SJCRH30 (cell line): Measurements from ENCODE around the gene THSD7B. TPM values are rescaled to one million over a fixed set of nuclear protein-coding genes. Genes with fewer than 3 reads are reported as not detected.
"Not testable (repeated sequence)": the region's sequence is repeated elsewhere in the genome, so short reads cannot be mapped to it uniquely, and the experiment has no call there.

Source experiments
- DNase-seq, 2 experiments: peaks; one replicate each; pipeline ENCODE4 v3.0.0-alpha.2; 2015 to 2020
- H3K27ac ChIP-seq: fragments of 250-450 bp; sonication (Bioruptor Pico); 2 replicates; pipeline ENCODE4 v1.5.1; 2020; ENCODE audit warnings: mild to moderate bottlenecking, moderate library complexity
- H3K27me3 ChIP-seq: fragments of 250-450 bp; sonication (Bioruptor Pico); 2 replicates; pipeline ENCODE4 v1.5.1; 2020; ENCODE audit warnings: mild to moderate bottlenecking, moderate library complexity
- H3K36me3 ChIP-seq: fragments of 250-450 bp; sonication (Bioruptor Pico); 2 replicates; pipeline ENCODE4 v1.5.1; 2020; ENCODE audit warnings: mild to moderate bottlenecking, moderate library complexity
- H3K4me1 ChIP-seq: fragments of 250-450 bp; sonication (Bioruptor Pico); 2 replicates; pipeline ENCODE4 v1.5.1; 2020; ENCODE audit warnings: mild to moderate bottlenecking, moderate library complexity
- H3K4me3 ChIP-seq: fragments of 250-450 bp; sonication (Bioruptor Pico); 2 replicates; pipeline ENCODE4 v1.5.1; 2020; ENCODE audit warnings: mild to moderate bottlenecking, moderate library complexity
- H3K9me3 ChIP-seq: fragments of 250-450 bp; sonication (Bioruptor Pico); replicated peaks from 2 replicates; pipeline ENCODE4 v1.5.1; 2020; ENCODE audit warnings: mild to moderate bottlenecking, moderate library complexity
- total RNA-seq: library from RNA; depleted of rRNA; stranded (reverse); fragments of >200 nt; shearing (Covaris generic); gene quantifications from 2 replicates; pipeline ENCODE4 v1.2.3, GENCODE V29; 2014; rRNA removed

The THSD7B gene, protein sequence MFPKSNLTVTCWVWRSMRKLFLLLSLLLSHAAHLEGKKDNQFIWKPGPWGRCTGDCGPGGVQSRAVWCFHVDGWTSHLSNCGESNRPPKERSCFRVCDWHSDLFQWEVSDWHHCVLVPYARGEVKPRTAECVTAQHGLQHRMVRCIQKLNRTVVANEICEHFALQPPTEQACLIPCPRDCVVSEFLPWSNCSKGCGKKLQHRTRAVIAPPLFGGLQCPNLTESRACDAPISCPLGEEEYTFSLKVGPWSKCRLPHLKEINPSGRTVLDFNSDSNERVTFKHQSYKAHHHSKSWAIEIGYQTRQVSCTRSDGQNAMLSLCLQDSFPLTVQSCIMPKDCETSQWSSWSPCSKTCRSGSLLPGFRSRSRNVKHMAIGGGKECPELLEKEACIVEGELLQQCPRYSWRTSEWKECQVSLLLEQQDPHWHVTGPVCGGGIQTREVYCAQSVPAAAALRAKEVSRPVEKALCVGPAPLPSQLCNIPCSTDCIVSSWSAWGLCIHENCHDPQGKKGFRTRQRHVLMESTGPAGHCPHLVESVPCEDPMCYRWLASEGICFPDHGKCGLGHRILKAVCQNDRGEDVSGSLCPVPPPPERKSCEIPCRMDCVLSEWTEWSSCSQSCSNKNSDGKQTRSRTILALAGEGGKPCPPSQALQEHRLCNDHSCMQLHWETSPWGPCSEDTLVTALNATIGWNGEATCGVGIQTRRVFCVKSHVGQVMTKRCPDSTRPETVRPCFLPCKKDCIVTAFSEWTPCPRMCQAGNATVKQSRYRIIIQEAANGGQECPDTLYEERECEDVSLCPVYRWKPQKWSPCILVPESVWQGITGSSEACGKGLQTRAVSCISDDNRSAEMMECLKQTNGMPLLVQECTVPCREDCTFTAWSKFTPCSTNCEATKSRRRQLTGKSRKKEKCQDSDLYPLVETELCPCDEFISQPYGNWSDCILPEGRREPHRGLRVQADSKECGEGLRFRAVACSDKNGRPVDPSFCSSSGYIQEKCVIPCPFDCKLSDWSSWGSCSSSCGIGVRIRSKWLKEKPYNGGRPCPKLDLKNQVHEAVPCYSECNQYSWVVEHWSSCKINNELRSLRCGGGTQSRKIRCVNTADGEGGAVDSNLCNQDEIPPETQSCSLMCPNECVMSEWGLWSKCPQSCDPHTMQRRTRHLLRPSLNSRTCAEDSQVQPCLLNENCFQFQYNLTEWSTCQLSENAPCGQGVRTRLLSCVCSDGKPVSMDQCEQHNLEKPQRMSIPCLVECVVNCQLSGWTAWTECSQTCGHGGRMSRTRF (N-terminal part only)
- 0.18 and 0.25 TPM in 2 replicates for total RNA-seq

DNA sequence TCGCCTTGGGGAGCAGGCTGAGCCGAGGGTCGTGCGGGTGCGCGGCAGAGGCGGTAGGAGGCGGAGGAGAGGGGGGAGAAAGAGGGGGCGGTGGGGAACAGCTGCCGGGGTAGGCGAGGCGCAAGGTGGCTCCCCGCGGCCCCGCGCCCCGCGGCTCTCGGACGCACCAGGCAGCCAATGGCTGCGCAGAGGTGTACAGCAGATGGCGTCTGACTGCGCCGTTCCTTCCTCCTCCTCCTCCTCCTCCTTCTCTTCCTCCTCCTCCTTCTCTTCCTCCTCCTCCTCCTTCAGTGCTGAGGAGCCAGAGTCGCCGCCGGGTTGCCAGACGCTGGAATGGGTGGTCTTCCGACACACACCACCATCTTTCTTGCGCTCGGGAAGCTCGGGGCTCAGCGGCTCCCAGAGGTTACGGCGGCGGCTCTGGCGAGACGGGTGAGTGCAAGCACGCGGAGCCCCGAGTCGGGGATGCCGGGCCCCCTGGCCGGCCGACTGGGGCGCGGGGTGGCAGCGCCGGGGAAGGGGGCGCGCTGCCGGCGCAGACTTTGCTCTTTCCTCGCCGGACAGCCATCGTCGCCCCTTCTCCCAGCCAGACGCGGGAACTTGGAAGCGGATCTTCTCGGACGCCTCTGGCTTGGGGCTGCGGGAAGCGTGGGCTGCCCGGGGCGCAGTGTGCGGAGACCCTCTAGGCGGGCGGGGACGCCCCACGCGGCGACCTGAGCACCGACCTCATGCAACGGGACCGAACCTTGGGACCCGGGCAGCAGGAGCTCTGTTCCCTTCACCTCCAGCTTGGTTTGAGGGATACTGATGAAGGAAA, at the start of gene THSD7B:
Gene THSD7B (plus strand): TSS at position 290 of the 817 bp plus-strand sequence. CDS start 116,634 bp downstream, outside the sequence.
- no peaks in the 10 kb centered on the region; the same call in 1 of the 2 replicates for H3K27me3 ChIP-seq
- no peak within 1 kb of the TSS for H3K27ac ChIP-seq
- H3K36me3 ChIP-seq = no peaks in the 10 kb centered on the region
- H3K4me1 ChIP-seq = no peaks in the 10 kb centered on the region
- no peak for DNase-seq
- H3K4me3 ChIP-seq = no peak within 1 kb of the TSS
- no peaks in the 10 kb centered on the region for H3K9me3 ChIP-seq

DNA sequence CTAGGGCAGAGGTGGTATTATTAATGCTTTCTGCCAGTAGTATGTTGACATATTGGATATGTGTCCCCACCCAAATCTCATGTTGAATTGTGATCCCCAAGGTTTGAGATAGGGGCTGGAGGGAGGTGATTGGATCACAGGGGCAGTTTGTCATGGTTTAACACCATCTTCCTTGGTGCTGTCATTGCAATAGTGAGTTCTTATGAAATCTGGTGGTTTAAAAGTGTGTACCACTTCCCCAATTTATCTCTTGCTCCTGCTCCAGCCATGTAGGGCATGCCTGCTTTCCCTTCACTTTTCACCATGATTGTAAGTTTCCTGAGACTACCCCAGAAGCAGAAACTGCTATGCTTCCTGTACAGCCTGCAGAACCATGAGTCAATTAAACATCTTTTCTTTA, 47.1 kb upstream of the THSD7B start:
- no peaks in the 10 kb centered on the region for H3K27me3 ChIP-seq
- no peaks in the 10 kb centered on the region for H3K9me3 ChIP-seq

DNA sequence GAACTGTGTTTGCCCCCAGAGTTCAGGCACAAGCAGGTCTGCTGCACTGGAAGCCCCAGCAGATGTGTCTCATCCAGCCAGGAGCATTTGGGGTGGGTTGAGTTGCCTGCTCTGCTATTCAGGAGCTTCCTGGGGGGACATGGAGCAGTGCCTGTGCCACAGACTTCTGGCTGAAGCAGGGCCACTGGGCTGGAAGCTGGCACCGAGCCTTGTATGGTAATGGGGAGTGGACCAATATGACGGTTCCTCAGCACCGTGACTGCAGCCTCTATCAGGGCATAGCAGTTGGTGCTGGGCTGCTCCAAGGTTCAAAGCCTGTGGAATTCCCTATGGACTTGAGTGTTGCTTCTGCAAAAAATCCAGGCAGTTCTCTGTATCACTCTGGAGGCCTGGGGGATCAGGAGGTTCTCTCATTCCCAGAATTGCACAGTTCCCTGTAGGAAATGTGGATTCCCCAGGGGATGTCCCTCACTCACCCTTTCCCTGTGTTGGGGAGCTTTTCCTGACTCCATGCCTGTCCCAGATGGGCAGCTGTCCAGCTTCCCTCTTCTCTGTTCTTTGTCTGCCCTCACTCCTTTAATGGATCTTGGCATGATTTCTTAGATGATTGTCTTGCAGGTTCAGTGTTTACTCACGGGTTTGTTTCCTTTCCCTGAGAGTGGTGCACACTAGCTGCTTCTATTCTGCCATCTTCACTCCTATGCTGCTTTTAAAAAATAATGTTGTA, 37.2 kb upstream of the THSD7B start:
- Histone ChIP-seq H3K27me3 (no peaks in the 10 kb centered on the region), H3K36me3 (no peaks in the 10 kb centered on the region), H3K27ac (no peak overlapping the region), H3K4me1 (no peaks in the 10 kb centered on the region), H3K9me3 (no peaks in the 10 kb centered on the region), H3K4me3 (no peak overlapping the region)
- DNase-seq = no peak

More for the DNA sequence above, 47.1 kb upstream of the THSD7B start:
- no peak for DNase-seq
- Histone ChIP-seq H3K4me3 (no peak overlapping the region), H3K27ac (no peak overlapping the region), H3K36me3 (no peaks in the 10 kb centered on the region), H3K4me1 (no peaks in the 10 kb centered on the region)

DNA sequence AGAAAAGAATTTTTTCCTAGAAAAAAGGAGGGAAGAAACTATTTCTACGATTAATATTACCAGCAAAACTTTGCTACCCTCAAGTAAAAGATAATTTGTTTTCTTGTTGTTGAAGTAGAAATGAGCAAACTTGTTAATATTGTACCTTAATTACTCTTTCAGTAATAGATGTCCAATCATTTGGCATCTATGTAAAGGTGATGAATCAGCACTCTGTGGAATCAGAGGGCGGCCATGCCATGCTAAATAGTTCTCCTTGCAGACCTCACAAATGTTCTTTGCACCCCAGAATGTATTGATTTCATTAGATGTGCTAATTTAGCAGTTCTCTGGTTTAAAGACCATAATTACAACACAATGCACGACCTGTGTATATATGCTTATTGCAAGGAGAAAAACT, 29.1 kb upstream of the THSD7B start:
- no peak for DNase-seq
- H3K27me3 ChIP-seq = no peaks in the 10 kb centered on the region
- no peaks in the 10 kb centered on the region for H3K4me1 ChIP-seq
- H3K9me3 ChIP-seq = no peaks in the 10 kb centered on the region
- no peak overlapping the region for H3K27ac ChIP-seq
- H3K36me3 ChIP-seq = no peaks in the 10 kb centered on the region
- no peak overlapping the region for H3K4me3 ChIP-seq

DNA sequence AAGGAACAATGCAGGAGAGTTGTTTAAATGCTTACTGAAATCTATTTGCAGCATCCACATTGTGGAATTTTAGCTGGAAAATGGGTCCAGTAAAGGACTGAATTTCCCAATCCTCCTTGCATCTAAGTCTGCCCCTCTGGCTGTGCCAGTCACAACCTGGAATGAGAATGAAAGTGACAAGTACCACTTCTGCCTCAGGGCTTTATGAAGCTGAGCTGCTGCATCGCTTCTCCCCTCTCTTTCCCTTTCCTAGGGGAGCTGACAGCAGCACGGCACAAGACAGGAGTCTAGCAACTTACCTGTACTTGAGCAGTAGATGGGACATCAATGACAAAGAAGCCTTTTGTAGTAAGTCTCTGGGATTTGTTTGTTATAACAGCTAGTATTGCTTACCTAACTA, 27.3 kb upstream of the THSD7B start:
- H3K36me3 ChIP-seq = no peaks in the 10 kb centered on the region
- H3K27ac ChIP-seq = no peak overlapping the region
- no peak for DNase-seq
- no peaks in the 10 kb centered on the region for H3K9me3 ChIP-seq
- no peaks in the 10 kb centered on the region for H3K4me1 ChIP-seq
- no peak overlapping the region for H3K4me3 ChIP-seq
- no peaks in the 10 kb centered on the region for H3K27me3 ChIP-seq

DNA sequence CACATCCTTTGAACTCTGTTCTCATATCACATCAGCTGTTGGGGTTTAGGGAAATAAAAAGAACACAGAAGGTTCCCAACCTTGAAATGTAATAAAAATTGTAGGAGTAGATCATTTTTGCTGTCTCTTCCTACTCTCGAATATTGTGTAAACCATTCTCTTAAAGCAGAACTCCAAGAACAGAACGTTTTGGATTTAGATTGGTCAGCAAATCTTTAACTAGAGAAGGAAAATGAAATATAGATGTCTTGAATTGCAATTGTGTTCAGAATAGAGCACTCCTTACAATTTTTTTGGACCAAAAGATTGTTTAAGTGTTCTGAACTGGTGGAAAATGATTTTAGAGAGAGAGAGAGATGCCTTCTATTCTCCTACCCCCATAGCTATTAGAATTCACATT, 23.9 kb upstream of the THSD7B start:
- H3K4me3 ChIP-seq = no peak overlapping the region
- H3K27ac ChIP-seq = no peak overlapping the region
- H3K27me3 ChIP-seq = no peaks in the 10 kb centered on the region
- DNase-seq = no peak
- H3K9me3 ChIP-seq = no peaks in the 10 kb centered on the region
- H3K36me3 ChIP-seq = no peaks in the 10 kb centered on the region
- H3K4me1 ChIP-seq = no peaks in the 10 kb centered on the region

DNA sequence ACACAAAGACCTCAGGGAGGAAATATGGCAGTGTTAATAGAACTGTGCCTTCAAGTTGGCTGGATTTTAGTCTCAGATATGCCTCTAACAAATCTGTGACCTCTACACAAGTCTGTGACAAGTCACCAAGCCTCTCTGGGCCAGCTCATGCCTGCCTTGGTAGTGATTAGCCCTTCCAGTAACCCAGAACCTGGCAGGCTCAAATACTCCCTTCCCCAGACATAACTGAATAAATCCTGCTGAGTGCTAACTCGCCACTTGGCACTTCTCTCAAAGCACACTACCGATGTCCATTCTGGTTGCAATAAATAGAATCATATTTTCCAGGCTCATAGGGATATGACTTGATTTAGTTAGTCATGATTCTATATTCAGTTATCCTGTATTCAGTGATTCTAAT, 15.3 kb upstream of the THSD7B start:
- Histone ChIP-seq H3K4me3 (no peak overlapping the region), H3K27me3 (no peaks in the 10 kb centered on the region), H3K36me3 (no peaks in the 10 kb centered on the region), H3K4me1 (no peaks in the 10 kb centered on the region), H3K9me3 (no peaks in the 10 kb centered on the region), H3K27ac (no peak overlapping the region)
- DNase-seq = no peak

DNA sequence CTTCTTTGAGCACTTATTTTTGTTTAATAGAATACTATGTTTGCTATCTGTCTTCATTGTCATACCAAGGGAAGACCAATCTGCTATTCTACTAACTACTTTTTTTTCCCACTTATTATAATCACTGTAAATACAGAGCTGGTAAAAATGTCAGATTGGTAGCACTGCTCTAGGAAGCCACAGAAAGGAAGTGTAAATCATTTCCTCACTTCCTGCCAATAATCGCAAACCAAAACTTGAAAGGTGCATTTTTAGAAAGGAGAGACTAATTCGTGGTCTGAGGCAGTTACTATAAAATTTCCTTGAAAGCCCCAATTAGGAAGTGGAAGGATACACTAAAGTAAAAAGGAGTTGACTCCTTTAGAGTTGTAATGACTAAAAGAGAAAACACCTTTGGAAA, 13.9 kb upstream of the THSD7B start:
- Histone ChIP-seq H3K27me3 (no peaks in the 10 kb centered on the region), H3K4me3 (no peak overlapping the region), H3K4me1 (no peaks in the 10 kb centered on the region), H3K9me3 (no peaks in the 10 kb centered on the region), H3K36me3 (no peaks in the 10 kb centered on the region), H3K27ac (no peak overlapping the region)
- no peak for DNase-seq

DNA sequence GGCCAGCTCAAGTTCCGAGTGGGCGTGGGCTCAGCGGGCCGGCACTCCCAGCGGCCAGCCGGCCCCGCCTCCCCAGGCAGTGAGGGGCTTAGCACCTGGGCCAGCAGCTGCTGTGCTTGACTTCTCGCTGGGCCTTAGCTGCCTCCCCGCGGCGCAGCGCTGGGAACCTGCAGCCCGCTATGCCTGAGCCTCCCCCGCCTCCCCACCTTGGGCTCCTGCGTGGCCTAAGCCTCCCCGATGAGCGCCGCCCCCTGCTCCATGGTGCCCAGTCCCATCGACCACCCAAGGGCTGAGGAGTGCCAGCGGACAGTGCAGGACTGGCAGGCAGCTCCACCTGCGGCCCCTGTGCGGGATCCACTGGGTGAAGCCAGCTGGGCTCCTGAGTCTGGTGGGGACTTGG, 6.8 kb upstream of the THSD7B start:
- not testable (repeated sequence) for H3K36me3 ChIP-seq, H3K27me3 ChIP-seq, DNase-seq, H3K27ac ChIP-seq, H3K9me3 ChIP-seq, H3K4me3 ChIP-seq, H3K4me1 ChIP-seq

DNA sequence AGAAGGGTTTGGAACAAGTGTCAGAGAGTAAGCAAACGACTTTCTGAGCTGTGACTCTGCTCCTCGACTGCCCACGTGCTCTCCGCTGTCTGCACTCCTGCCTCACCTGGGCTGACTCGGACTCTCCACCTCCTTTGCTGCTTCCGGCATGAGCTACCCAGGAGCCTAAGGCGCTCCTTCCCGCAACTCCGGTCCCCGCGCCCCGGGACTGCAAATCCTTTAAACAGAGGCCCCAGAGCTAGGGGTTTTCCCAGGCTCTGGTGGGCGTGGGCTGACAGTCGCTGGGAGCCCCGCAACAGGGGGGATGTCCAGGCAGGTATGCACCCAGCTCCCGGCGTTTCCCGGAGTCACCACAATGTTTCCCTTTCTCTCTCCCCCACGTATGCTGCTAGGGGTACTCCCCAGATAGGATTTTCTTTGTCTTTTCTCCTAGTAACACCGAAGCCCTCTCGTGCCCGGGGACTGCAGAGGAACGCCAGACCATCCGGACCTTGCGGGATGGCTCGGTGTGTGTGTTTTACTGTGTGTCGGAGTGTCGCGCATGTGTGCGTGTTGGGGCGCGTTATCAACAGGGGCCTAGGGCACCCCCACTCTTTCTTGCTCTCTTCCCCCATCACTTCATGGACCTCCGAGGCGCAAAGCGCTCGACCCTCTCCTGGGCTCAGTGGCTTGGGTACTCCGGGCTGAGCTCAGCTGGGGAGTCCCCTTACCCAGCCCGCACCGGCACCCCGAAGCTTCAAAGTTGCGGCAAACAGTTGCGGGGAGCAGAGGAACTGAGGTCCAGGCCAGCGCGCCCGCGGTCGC, 691 bp upstream of the THSD7B start:
- Histone ChIP-seq H3K36me3 (no peaks in the 10 kb centered on the region), H3K27me3 (no peaks in the 10 kb centered on the region; the same call in 1 of the 2 replicates), H3K9me3 (no peaks in the 10 kb centered on the region), H3K4me1 (no peaks in the 10 kb centered on the region), H3K27ac (no peak overlapping the region), H3K4me3 (no peak overlapping the region)
- DNase-seq = no peak

DNA sequence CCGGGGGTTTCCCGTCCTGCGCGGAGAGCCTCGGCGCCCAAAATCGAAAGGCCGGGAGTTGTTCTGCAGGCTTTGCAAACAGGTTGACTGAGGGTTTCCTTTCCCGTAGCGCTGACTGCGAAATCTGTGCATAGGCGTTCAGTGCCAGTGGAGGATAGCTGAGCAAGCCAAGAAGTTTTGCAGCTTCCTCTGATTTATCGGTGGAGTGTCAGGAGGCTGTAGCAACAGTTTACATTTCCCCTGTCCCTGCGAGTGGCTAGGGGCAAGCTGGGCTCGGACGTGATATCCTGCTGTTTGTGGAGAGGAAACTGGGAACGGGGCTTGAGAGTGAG, 694 bp downstream of the THSD7B start:
- H3K27ac ChIP-seq = no peak overlapping the region
- H3K36me3 ChIP-seq = no peaks in the 10 kb centered on the region
- no peak overlapping the region for H3K4me3 ChIP-seq
- no peaks in the 10 kb centered on the region; the same call in 1 of the 2 replicates for H3K27me3 ChIP-seq
- H3K4me1 ChIP-seq = no peaks in the 10 kb centered on the region
- no peaks in the 10 kb centered on the region for H3K9me3 ChIP-seq
- no peak for DNase-seq

DNA sequence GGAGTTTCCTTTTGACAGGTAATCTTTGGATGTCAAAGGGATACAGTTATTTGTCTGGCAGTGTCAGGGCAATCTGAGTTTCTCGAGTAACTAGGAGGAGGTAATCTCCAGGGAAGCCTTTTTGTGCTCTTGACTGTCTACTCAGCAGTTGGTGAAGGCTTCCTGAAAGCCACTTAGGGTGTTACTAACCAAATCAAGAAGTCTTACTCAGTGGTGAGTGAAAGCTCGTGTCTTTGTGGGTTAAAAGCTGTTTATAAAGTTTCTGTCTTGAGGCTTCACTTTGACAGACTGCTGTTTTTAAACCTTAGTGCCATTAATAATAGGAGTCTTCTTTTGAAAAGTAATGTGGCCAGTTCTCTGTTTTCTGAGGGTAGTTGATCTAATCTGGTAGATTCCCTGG, 1.7 kb downstream of the THSD7B start:
- no peak for DNase-seq
- H3K4me3 ChIP-seq = no peak overlapping the region
- H3K27me3 ChIP-seq = no peaks in the 10 kb centered on the region; the same call in 1 of the 2 replicates
- H3K27ac ChIP-seq = no peak overlapping the region
- no peaks in the 10 kb centered on the region for H3K4me1 ChIP-seq
- H3K36me3 ChIP-seq = no peaks in the 10 kb centered on the region
- no peaks in the 10 kb centered on the region for H3K9me3 ChIP-seq

DNA sequence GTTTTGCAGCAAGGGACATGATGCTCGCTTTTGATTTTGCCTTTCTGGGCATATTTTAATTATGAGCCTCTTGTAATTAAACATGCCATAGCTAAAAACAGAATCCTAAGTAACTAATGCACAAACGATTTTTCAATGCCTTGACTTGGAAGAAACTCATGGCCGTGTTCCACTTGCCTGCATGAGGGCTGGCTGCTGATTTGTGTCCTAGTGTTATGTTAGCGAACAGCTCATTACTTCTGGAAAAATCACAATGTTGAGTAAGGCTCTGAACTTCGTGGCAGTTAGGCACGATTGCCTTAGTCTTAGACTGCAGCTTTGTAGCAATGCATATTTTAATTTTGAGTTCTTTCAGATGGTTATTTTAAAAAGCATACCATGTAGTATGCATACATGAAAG, 4.5 kb downstream of the THSD7B start:
- H3K4me1 ChIP-seq = no peaks in the 10 kb centered on the region
- H3K9me3 ChIP-seq = no peaks in the 10 kb centered on the region
- no peak for DNase-seq
- no peaks in the 10 kb centered on the region for H3K36me3 ChIP-seq
- H3K4me3 ChIP-seq = no peak overlapping the region
- H3K27ac ChIP-seq = no peak overlapping the region
- H3K27me3 ChIP-seq = no peaks in the 10 kb centered on the region; the same call in 1 of the 2 replicates
